Omental fat pad (tissue), 4 donors: Measurements from ENCODE around the gene PCDHA8. TPM values are rescaled to one million over a fixed set of nuclear protein-coding genes. Genes with fewer than 3 reads are reported as not detected.
"Not testable (repeated sequence)": the region's sequence is repeated elsewhere in the genome, so short reads cannot be mapped to it uniquely, and the experiment has no call there.

Source experiments
- ATAC-seq: fragments of 150-250 bp; one replicate; pipeline ENCODE4 v1.9.1; 2016; ENCODE audit warnings: mild to moderate bottlenecking, moderate library complexity; ENCODE audit not compliant: low FRiP score
- DNase-seq: peaks from one replicate; pipeline ENCODE4 v3.0.0-alpha.2; 2019; ENCODE audit warnings: low spot score
- total RNA-seq, 4 donors: library from RNA; depleted of rRNA; stranded (reverse); fragments of >200 nt; gene quantifications; one replicate each; pipeline ENCODE4 v1.1.0, GENCODE V29; 2016
- TF ChIP-seq, protein P1 (sequence below), 3 donors: fragments of 450-650 bp; IDR thresholded peaks; one replicate each; pipeline ENCODE4 v1.5.1; 2016 to 2017; ENCODE audit warnings: antibody characterized with exemption in 3 of 3, mild to moderate bottlenecking in 3 of 3, moderate library complexity in 2 of 3

Gene PCDHA8
- total RNA-seq, 4 donors from 2014 or later: 0.13 to 0.79 (median 0.35) TPM

DNA sequence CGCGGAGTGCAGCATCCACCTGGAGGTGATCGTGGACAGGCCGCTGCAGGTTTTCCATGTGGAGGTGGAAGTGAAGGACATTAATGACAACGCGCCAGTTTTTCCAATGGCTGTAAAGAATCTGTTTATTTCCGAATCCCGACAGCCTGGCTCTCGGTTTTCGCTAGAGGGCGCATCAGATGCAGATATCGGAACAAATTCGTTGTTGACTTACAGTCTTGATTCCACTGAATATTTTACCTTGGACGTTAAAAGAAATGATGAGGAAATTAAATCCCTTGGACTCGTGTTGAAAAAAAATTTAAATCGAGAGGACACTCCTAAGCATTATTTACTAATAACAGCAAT lies 39.5 kb upstream of the PCDHA8 start:
- TF ChIP-seq, protein P1, sequence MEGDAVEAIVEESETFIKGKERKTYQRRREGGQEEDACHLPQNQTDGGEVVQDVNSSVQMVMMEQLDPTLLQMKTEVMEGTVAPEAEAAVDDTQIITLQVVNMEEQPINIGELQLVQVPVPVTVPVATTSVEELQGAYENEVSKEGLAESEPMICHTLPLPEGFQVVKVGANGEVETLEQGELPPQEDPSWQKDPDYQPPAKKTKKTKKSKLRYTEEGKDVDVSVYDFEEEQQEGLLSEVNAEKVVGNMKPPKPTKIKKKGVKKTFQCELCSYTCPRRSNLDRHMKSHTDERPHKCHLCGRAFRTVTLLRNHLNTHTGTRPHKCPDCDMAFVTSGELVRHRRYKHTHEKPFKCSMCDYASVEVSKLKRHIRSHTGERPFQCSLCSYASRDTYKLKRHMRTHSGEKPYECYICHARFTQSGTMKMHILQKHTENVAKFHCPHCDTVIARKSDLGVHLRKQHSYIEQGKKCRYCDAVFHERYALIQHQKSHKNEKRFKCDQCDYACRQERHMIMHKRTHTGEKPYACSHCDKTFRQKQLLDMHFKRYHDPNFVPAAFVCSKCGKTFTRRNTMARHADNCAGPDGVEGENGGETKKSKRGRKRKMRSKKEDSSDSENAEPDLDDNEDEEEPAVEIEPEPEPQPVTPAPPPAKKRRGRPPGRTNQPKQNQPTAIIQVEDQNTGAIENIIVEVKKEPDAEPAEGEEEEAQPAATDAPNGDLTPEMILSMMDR (IDR thresholded peaks at IDR 0.05): no peak
- ATAC-seq: no peak
- DNase-seq: no peak

DNA sequence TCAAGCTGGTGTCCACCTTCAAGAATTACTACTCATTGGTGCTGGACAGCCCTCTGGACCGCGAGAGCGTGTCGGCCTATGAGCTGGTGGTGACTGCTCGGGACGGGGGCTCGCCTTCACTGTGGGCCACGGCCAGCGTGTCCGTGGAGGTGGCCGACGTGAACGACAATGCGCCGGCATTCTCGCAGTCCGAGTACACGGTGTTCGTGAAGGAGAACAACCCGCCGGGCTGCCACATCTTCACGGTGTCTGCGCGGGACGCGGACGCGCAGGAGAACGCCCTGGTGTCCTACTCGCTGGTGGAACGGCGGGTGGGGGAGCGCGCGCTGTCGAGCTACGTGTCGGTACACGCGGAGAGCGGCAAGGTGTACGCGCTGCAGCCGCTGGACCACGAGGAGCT lies 38.6 kb upstream of the PCDHA8 start:
- ATAC-seq: not testable (repeated sequence)

DNA sequence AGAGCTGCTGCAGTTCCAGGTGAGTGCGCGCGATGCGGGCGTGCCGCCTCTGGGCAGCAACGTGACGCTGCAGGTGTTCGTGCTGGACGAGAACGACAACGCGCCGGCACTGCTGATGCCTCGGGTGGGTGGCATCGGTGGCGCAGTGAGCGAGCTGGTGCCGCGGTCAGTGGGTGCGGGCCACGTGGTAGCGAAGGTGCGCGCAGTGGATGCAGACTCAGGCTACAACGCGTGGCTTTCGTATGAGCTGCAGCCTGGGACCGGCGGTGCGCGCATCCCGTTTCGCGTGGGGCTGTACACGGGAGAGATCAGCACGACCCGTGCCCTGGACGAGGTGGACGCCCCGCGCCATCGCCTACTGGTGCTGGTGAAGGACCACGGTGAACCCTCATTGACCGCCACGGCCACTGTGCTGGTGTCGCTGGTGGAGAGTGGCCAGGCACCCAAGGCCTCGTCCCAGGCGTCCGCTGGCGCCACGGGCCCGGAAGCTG lies 38.2 kb upstream of the PCDHA8 start:
- TF ChIP-seq, protein P1 (IDR thresholded peaks at IDR 0.05): no peak
- DNase-seq (no peak), ATAC-seq (no peak)

More for the DNA sequence above, 38.6 kb upstream of the PCDHA8 start:
- DNase-seq: not testable (repeated sequence)

DNA sequence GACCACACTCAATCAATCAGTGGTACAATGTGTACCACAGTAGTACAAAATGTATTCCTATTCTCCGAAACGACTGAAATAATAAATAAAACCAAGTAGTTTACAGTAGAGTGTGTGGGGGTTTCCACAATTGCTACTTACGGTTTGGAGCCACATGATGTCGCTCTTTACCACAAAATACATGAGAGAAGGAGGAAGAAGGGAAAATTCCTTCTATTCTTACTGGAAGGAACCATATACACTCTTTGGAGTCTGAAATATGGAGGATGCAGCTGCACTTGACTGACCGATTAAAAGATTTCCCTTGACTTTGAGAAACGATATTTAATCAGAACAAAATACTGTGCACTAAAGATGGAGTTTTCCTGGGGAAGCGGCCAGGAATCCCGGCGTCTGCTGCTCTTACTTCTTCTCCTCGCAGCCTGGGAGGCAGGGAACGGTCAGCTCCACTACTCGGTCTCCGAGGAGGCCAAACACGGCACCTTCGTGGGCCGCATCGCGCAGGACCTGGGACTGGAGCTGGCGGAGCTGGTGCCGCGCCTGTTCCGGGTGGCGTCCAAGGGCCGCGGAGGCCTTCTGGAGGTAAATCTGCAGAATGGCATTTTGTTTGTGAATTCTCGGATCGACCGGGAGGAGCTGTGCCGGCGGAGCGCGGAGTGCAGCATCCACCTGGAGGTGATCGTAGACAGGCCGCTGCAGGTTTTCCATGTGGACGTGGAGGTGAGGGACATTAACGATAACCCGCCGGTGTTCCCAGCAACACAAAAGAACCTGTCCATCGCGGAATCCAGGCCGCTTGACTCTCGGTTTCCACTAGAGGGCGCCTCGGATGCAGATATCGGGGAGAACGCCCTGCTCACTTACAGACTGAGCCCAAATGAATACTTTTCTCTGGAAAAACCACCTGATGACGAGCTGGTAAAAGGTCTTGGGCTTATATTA lies 33.9 kb upstream of the PCDHA8 start, which contains the start of gene PCDHA4:
TSS of gene PCDHA4 (plus strand) at position 235 of the 942 bp plus-strand sequence.
- ATAC-seq (peak; percentile 78), DNase-seq (no peak)
- TF ChIP-seq, protein P1 (IDR thresholded peaks at IDR 0.05): no peak

DNA sequence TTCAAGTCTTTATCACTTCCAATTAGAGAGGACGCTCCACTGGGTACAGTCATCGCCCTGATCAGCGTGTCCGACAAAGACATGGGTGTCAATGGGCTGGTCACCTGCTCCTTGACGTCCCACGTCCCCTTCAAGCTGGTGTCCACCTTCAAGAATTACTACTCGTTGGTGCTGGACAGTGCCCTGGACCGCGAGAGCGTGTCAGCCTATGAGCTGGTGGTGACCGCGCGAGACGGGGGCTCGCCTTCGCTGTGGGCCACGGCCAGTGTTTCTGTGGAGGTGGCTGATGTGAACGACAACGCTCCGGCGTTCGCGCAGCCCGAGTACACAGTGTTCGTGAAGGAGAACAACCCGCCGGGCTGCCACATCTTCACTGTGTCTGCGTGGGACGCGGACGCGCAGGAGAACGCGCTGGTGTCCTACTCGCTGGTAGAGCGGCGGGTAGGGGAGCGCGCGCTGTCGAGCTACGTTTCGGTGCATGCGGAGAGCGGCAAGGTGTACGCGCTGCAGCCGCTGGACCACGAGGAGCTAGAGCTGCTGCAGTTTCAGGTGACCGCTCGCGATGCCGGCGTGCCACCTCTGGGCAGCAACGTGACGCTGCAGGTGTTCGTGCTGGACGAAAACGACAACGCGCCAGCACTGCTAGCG lies 32.6 kb upstream of the PCDHA8 start:
- ATAC-seq: not testable (repeated sequence)

DNA sequence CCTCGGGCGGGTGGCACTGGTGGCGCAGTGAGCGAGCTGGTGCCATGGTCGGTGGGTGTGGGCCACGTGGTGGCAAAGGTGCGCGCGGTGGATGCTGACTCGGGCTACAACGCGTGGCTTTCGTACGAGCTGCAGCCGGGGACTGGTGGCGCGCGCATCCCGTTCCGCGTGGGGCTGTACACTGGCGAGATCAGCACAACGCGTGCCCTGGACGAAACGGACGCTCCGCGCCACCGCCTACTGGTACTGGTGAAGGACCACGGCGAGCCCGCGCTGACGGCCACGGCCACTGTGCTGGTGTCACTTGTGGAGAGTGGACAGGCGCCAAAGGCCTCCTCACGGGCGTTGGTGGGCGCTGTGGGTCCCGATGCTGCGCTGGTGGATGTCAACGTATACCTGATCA lies 32.1 kb upstream of the PCDHA8 start:
- ATAC-seq (no peak), DNase-seq (no peak)

More for the DNA sequence above, 32.6 kb upstream of the PCDHA8 start:
- not testable (repeated sequence) for DNase-seq

DNA sequence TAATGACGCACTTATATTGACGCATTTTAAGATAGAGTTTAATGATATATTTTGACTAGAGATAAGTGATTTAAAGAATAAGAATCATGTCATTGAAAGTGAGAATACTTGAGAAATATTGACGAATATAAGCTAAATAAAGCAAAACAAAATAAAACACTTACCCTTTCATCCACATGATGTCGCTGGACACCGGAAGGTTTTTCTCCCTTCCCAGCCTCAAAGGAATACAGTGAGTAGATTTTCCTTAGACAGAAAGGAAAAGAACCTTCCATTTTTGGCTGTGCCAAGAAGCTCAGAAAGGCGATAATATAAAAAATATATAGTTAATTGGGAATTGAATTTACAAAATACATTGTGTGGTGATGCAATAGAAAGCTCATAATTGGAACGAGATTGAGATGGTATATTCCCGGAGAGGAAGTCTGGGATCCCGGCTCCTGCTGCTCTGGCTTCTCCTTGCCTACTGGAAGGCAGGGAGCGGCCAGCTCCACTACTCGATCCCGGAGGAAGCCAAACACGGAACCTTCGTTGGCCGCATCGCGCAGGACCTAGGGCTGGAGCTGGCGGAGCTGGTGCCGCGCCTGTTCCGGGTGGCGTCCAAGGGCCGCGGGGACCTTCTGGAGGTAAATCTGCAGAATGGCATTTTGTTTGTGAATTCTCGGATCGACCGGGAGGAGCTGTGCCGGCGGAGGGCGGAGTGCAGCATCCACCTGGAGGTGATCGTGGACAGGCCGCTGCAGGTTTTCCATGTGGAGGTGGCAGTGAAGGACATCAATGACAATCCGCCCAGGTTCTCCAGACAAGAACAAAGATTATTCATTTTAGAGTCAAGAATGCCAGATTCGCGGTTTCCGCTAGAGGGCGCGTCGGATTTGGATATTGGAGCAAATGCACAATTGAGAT lies 19.4 kb upstream of the PCDHA8 start, which contains the start of gene PCDHA5:
TSS of gene PCDHA5 (plus strand) at position 239 of the 906 bp plus-strand sequence.
- TF ChIP-seq, protein P1 (IDR thresholded peaks at IDR 0.05): no peak
- ATAC-seq (no peak), DNase-seq (no peak)

More for the DNA sequence above, 32.1 kb upstream of the PCDHA8 start:
- TF ChIP-seq, protein P1 (IDR thresholded peaks at IDR 0.05): no peak
